Measurements from ENCODE around the gene BAZ2A.
A peak's percentile ranks its signal among the peaks of the same experiment; 100 is the strongest.

The BAZ2A gene

GRCh38 chr12:56634837-56635791 is 5.0 kb upstream of the BAZ2A start:
- peak; percentile 84 for DNase-seq

GRCh38 chr12:56634242-56634836 is 4.2 kb upstream of the BAZ2A start:
- peak; percentile 49 for DNase-seq

GRCh38 chr12:56633468-56634241 is 3.5 kb upstream of the BAZ2A start:
- no peak for DNase-seq

GRCh38 chr12:56632701-56633467 is 2.8 kb upstream of the BAZ2A start:
- no peak for DNase-seq

GRCh38 chr12:56631790-56632700 is 1.9 kb upstream of the BAZ2A start:
- no peak for DNase-seq

DNA sequence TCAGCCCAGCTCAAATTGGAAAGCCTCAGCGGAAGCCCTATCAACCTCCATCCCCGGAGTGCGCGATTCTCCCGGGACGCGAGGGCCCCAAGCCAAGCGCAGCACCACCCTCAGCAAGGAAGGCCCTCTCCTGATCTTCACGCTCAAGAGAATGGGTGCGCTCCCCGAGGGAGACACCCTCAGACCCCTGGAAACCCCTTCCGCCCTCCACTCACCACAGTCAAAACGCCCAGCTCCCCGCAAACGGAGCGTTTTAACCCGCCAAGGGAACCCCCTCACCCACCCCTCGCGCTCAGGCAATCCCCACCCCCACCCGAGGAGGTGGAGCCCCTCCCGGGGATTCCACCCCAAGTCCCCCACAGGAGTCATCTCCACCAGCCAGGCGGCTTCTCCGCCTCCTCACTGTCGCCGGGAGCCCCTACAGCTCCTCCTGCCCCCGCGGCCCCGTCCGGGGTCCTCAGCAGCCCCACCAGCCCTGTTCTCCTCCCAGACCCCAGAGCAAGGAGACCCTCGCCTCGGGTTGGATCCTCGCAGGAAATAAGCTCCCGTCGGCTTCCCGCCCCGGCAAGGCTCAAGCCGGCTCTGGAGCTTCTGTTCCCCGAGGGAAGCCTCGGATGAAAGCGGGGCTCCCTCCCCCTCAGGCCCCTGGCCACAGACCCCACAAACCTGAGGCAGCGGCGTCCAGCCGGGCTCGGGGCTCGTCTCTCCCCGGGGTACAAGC is 507 bp downstream of the BAZ2A start:
- no peak for DNase-seq

- DNase-seq: peak; percentile 3
Measured at GRCh38 chr12:56628671-56629458, 1.3 kb downstream of the BAZ2A start.

GRCh38 chr12:56626701-56627100 is 3.4 kb downstream of the BAZ2A start:
- DNase-seq: no peak

- no peak for DNase-seq
Measured at GRCh38 chr12:56622535-56622934, 7.6 kb downstream of the BAZ2A start.

DNA sequence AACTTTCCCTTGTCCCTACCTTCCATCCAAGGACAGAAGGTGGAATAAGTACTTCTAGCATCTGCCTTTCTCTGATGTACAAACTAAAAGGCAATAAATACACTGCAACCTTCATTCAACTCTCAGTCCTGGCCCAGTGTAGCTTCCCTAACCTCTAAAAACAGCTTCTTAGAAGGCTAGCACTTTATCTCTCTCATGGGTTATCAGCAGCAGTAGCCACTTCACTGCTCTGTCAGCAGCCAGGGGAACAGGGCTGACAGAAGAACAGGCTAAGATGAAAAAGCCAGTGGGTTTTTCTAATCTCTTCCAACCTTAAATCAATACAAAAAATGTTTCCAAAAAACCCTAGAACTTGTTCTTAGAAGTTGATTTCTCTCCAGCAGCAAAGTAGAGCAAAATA is 13.2 kb downstream of the BAZ2A start:
- DNase-seq: no peak

DNA sequence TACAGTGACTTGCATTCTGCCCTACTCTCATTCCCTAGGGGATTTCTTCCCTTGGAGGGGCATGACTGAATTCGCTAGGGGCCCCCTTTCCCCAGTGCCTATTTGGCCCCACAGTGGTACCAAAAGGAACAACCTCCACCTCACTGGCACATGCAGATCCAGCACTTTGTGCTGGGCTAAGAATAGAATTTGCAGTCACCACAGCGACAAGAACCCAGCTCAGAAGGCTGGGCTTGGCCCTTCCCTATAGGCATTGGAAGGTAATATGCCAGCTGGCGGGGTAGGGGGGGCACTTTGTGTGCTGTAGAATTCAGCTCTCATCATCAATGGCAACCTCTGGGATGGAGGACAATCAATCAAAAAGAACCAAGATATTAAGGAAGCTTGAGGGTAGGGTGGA is 13.9 kb downstream of the BAZ2A start:
- no peak for DNase-seq

GRCh38 chr12:56614627-56615026 is 15.5 kb downstream of the BAZ2A start:
- DNase-seq: no peak

GRCh38 chr12:56604355-56604754 is 25.8 kb downstream of the BAZ2A start:
- no peak for DNase-seq

- DNase-seq: no peak
Measured at GRCh38 chr12:56602239-56602638, 27.9 kb downstream of the BAZ2A start.

- DNase-seq: no peak
Measured at GRCh38 chr12:56601503-56601902, 28.6 kb downstream of the BAZ2A start.

DNA sequence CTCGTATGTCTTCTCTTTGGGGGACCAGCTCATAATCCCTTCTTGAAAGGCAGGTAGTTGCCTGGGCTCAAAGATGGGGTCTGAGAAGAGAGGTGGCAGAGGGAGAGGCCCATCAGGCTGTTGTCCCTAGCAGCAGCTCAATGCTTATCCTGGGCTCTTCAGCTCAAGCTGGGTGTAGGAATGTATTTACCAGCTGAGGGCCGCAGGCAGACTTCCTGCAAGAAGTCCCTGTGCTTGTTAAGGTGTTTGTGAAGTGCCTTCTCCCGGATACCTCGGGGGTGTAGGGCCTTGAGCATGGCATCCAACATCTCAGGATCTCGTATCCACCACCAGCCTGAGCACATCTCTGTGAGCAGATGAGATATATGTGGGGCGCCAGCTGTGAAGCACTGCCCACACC is 29.4 kb downstream of the BAZ2A start:
- no peak for DNase-seq

DNA sequence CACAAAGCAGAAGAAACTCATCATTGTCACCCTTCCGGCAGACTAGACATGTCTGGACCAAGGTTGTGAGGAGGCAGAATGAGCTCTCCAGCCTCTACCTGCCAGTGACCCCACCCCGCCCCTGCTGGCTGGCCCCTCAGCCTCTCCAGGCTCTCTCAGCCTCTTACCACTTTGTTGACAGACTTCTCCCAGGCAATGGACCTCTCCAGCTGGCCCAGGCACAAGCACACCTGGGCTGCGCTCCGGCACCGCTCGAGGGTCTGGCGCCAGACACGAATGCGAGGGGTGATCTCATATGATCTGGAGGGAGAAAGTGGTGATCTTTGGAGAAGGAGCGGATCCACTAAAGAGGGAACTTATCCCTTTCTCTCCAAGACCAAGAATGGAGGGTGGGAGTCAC is 30.3 kb downstream of the BAZ2A start:
- DNase-seq: no peak

DNA sequence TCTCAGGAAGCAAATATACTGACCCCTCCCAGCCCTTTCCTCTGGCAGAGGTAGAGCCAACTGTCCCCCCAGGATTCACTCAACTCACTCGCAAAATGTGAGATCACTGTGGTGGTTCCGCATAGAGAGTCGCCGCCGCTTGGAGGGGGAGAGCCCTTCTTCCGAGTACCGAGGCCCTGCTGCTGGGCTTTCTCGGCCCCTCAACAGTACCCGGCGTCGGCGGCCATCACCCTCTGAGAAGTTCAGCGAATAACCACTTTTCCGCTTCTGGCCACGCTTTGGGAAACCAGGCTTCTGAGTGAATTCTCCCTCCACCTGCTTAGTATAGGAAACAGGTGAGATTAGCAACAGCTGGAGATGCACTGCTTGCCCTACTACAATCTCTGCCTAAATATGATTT is 31.1 kb downstream of the BAZ2A start:
- no peak for DNase-seq

DNA sequence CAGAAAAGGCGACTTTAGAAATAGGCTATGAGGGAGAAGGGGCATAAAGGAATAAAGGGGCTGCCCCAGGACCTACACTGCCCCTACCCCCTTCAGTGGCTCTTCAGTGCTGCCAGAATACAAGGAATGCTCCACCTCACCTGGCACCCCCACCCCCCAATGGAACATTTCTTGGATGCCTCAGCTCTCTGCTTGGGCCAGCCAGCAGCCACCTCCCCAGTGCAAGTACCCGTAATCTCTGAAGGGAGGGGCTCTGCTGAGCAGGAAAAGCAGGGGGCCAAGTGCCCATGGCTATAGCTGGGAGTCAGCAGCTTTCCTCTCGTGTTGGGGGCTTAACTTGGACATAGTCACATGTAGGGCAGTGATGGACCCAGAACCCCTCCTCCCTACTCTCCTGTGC is 33.3 kb downstream of the BAZ2A start:
- DNase-seq: no peak

Measured in DMS153 (cell line).